ENCODE results near the gene MYH11.

MYH11 gene

DNA sequence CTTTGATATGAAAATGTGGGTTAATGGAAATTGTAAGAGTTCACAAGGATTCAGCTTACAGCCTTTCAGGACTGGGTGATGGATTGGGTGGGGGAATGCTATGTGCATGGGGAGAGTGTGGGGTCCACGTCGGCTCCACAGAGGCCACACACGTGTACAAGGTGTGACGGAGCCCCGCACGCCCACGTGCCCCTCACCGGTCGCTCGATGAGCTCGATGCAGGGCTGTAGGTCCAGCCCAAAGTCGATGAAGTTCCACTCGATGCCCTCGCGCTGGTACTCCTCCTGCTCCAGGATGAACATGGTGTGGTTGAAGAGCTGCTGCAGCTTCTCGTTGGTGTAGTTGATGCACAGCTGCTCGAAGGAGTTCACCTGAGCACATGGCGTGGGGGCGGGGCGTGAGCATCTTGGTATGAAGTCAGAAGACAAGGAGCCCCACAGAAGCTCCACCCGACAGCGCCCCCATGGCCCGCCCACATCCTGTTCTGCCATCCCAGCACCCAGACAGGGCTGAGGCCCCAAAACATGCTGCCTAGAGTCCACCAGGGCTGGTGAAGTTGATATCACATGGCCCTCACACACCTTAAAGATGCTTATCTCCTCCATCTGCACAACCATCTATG lies 99.1 kb downstream of the MYH11 start:
- Histone ChIP-seq H3K9me3 (ENCODE audit: insufficient read depth, low read depth, low read length) (no peaks in the 10 kb centered on the region), H3K4me1 (ENCODE audit: insufficient read depth, low read length) (no peaks in the 10 kb centered on the region), H3K36me3 (ENCODE audit: insufficient read depth, low read depth, low read length) (no peaks in the 10 kb centered on the region), H3K9ac (ENCODE audit: low read depth, low read length) (no peak overlapping the region), H3K27ac (ENCODE audit: low read length) (no peak overlapping the region), H3K4me3 (ENCODE audit: low read length) (no peak overlapping the region), H3K27me3 (ENCODE audit: insufficient read depth, low read length) (peaks cover 8% of the 10 kb centered on the region; the same call in 1 of the 2 replicates)

DNA sequence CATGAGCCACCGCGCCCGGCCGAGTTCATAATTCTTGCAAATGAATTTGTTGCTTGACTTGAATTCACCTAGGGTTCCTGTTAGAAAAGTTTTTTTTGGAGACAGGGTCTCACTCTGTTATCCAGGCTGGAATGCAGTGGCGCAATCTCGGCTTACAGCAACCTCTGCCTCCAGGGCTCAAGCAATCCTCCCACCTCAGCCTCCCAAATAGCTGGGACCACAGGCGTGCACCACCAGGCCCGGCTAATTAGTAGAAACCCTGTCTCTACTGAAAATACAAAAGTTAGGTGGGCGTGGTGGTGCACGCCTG lies 99.8 kb downstream of the MYH11 start:
- Histone ChIP-seq H3K9me3 (ENCODE audit: insufficient read depth, low read depth, low read length) (no peaks in the 10 kb centered on the region), H3K36me3 (ENCODE audit: insufficient read depth, low read depth, low read length) (no peaks in the 10 kb centered on the region), H3K4me1 (ENCODE audit: insufficient read depth, low read length) (no peaks in the 10 kb centered on the region), H3K27me3 (ENCODE audit: insufficient read depth, low read length) (peaks cover 8% of the 10 kb centered on the region; the same call in 1 of the 2 replicates), H3K4me3 (ENCODE audit: low read length) (no peak overlapping the region), H3K9ac (ENCODE audit: low read depth, low read length) (no peak overlapping the region), H3K27ac (ENCODE audit: low read length) (no peak overlapping the region)

DNA sequence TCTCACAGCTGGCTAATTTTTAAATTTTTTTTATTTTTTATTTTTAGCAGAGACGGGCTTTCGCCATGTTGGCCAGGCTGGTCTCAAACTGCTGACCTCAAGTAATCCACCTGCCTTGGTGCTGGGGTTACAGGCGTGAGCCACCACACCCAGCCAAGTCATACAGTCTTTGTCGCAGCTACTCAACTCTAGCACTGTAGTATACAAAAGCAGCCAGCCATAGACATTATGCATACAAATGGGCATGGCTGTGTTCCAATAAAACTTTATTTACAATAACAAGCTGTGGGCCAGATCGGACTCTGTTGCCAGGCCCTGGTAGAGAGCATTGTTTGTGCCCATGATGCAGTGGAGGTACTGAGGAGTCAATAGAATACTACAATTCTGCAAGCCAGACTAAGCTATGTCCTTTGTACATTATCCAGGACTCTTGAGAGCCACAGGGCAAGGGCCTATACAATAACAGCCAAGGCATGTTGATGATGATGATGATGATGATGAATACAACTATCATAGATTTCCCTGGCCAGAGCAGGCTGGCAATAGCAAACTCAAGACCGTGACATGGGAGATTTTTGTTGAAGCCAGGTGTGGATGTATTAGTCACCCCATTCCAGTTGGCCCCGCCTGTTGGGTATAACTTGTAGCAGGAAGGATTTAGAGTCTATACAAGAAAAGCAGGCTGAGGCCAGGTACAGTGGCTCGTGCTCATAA lies 101.8 kb downstream of the MYH11 start:
- Histone ChIP-seq H3K4me1 (ENCODE audit: insufficient read depth, low read length) (no peaks in the 10 kb centered on the region), H3K9ac (ENCODE audit: low read depth, low read length) (no peak overlapping the region), H3K27ac (ENCODE audit: low read length) (no peak overlapping the region), H3K36me3 (ENCODE audit: insufficient read depth, low read depth, low read length) (no peaks in the 10 kb centered on the region), H3K9me3 (ENCODE audit: insufficient read depth, low read depth, low read length) (no peaks in the 10 kb centered on the region), H3K4me3 (ENCODE audit: low read length) (no peak overlapping the region), H3K27me3 (ENCODE audit: insufficient read depth, low read length) (peaks cover 8% of the 10 kb centered on the region; the same call in 1 of the 2 replicates)

DNA sequence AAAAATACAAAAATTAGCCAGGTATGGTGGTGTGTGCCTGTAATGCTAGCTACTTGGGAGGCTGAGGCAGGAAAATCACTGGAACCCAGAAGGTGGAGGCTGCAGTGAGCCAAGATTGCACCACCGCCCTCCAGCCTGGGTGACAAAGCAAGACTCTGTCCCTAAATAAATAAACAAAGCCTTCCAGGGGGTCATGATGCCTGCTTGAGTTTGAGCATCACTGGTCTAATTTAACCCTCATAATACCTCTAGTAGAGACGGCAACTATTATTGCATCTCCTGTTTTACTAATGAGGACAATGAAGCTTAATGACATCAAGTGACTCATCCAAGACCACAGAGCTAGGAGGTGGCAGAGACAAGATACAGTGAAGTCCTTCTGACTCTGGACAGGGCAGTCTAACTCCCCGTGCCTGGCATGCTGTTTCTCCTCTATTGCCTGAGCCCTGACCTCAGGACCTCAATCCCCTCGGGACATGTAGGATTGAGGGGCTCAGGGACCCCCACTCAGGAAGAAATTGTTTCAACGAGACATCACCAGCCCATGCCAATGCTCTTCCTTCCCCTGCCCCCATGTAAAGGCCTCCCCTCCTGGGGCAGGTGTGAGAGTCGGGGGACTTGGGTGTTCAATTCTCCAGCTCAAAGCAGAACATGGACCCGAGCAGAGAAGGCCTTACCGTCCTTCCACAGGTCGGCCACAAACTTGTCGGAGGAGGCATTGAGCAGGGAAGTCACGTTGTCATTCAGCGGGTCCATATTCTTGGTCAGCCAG lies 103.9 kb downstream of the MYH11 start:
- no peak overlapping the region for H3K4me3 ChIP-seq (ENCODE audit: low read length)
- H3K27ac ChIP-seq (ENCODE audit: low read length): no peak overlapping the region
- H3K9me3 ChIP-seq (ENCODE audit: insufficient read depth, low read depth, low read length): no peaks in the 10 kb centered on the region
- H3K9ac ChIP-seq (ENCODE audit: low read depth, low read length): no peak overlapping the region
- H3K4me1 ChIP-seq (ENCODE audit: insufficient read depth, low read length): no peaks in the 10 kb centered on the region
- H3K36me3 ChIP-seq (ENCODE audit: insufficient read depth, low read depth, low read length): no peaks in the 10 kb centered on the region
- H3K27me3 ChIP-seq (ENCODE audit: insufficient read depth, low read length): peaks cover 8% of the 10 kb centered on the region; the same call in 1 of the 2 replicates

DNA sequence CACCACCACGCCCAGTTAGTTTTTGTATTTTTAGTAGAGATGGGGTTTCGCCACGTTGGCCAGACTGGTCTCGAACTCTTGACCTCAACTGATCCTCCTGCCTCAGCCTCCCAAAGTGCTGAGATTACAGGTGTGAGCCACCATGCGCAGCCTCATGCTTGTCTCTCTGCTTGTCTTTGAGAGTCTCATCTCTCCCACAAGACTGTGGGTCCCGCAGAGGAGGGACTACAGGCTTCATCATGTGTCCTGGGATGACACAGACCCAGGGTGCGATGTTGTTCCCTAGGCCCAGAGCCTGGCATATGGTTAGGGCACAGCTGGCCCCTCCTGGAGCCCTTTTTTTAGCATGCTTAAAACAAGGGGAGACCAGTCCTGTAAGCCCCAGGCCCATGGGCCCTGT lies 104.9 kb downstream of the MYH11 start:
- no peak overlapping the region for H3K9ac ChIP-seq (ENCODE audit: low read depth, low read length)
- no peaks in the 10 kb centered on the region for H3K36me3 ChIP-seq (ENCODE audit: insufficient read depth, low read depth, low read length)
- H3K4me3 ChIP-seq (ENCODE audit: low read length): no peak overlapping the region
- no peaks in the 10 kb centered on the region for H3K4me1 ChIP-seq (ENCODE audit: insufficient read depth, low read length)
- no peak overlapping the region for H3K27ac ChIP-seq (ENCODE audit: low read length)
- H3K27me3 ChIP-seq (ENCODE audit: insufficient read depth, low read length): no peaks in the 10 kb centered on the region; the same call in 1 of the 2 replicates
- H3K9me3 ChIP-seq (ENCODE audit: insufficient read depth, low read depth, low read length): no peaks in the 10 kb centered on the region

DNA sequence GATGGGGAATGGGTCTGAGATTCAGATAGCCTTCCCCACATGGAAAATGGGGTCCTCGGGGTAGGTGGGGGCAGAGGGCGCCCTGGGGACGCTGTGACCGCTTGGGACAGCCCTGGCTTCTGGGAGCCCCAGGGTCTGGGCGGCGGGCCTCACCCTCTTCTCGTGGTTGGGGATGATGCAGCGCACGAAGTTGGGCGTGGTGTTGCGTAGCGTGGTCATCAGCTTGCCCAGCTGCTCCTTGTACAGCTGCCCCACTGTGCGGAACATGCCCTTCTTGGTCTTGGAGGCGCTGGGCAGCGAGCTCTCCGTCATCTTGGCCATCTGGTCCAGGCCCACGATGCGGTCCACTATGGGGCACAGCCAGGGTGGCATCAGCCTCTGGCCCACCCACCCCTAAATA lies 106.8 kb downstream of the MYH11 start:
- no peaks in the 10 kb centered on the region for H3K36me3 ChIP-seq (ENCODE audit: insufficient read depth, low read depth, low read length)
- H3K9ac ChIP-seq (ENCODE audit: low read depth, low read length): no peak overlapping the region
- H3K4me3 ChIP-seq (ENCODE audit: low read length): no peak overlapping the region
- H3K9me3 ChIP-seq (ENCODE audit: insufficient read depth, low read depth, low read length): no peaks in the 10 kb centered on the region
- H3K27ac ChIP-seq (ENCODE audit: low read length): no peak overlapping the region
- H3K27me3 ChIP-seq (ENCODE audit: insufficient read depth, low read length): no peaks in the 10 kb centered on the region
- no peaks in the 10 kb centered on the region for H3K4me1 ChIP-seq (ENCODE audit: insufficient read depth, low read length)

DNA sequence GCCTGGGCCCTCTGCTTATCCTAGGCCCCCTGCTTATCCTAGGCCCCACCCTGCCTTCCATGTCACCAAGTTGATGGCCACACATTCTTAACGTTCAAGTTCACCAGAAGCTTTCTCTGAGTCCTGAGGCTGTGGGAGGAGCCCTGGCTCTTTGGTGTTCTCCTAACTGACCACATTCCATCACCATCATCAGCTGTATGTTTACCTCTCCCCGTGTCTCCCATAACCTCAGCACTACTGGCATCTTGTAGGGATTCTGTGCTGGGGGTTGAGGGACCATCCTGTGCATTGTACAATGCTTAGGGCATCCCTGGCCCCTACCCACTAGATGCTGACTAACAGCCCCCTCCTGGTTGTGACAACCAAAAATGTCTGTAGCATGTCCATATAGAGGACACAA lies 107.5 kb downstream of the MYH11 start:
- Histone ChIP-seq H3K36me3 (ENCODE audit: insufficient read depth, low read depth, low read length) (no peaks in the 10 kb centered on the region), H3K9me3 (ENCODE audit: insufficient read depth, low read depth, low read length) (no peaks in the 10 kb centered on the region), H3K4me3 (ENCODE audit: low read length) (no peak overlapping the region), H3K27me3 (ENCODE audit: insufficient read depth, low read length) (no peaks in the 10 kb centered on the region), H3K27ac (ENCODE audit: low read length) (no peak overlapping the region), H3K4me1 (ENCODE audit: insufficient read depth, low read length) (no peaks in the 10 kb centered on the region; the same call in 1 of the 2 replicates), H3K9ac (ENCODE audit: low read depth, low read length) (no peak overlapping the region)

DNA sequence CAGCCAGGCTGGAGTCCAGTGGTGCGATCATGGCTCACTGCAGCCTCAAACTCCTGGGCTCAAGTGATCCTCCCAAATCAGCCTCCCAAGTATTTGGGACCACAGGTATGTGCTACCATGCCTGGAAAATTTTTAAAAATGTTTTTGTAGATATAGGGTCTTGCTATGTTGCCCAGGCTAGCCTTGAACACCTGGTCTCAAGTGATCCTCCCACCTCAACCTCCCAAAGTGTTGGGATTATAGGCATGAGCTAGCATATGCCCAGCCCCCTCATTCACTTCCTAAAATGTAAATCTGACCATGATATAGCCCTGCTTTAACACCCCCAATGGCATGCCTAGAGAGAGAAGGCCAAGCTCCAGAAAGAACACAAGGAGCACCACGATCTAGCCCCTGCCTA lies 108.2 kb downstream of the MYH11 start:
- H3K36me3 ChIP-seq (ENCODE audit: insufficient read depth, low read depth, low read length): no peaks in the 10 kb centered on the region
- no peaks in the 10 kb centered on the region; the same call in 1 of the 2 replicates for H3K4me1 ChIP-seq (ENCODE audit: insufficient read depth, low read length)
- H3K9me3 ChIP-seq (ENCODE audit: insufficient read depth, low read depth, low read length): no peaks in the 10 kb centered on the region
- no peak overlapping the region for H3K27ac ChIP-seq (ENCODE audit: low read length)
- no peak overlapping the region for H3K4me3 ChIP-seq (ENCODE audit: low read length)
- H3K9ac ChIP-seq (ENCODE audit: low read depth, low read length): no peak overlapping the region
- no peaks in the 10 kb centered on the region for H3K27me3 ChIP-seq (ENCODE audit: insufficient read depth, low read length)

DNA sequence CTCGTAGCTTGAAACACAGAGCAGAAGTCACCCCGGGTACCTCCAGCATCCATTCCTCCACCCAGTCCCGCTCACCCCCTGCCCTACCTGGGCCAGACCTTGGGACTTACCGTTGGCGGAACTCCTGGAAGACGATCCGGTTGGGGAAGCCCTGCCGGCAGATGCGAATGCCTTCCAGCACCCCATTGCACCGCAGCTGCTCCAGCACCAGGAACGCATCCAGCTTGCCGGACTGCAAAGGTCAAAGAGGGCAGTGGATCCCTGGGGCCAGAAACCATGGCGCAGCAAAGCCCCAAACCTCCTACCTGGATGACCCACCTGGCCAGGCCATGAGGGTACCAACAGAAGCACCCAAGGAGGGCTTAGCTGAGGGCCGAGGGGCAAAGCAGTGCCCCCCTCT lies 108.9 kb downstream of the MYH11 start:
- no peak overlapping the region for H3K27ac ChIP-seq (ENCODE audit: low read length)
- H3K9me3 ChIP-seq (ENCODE audit: insufficient read depth, low read depth, low read length): no peaks in the 10 kb centered on the region
- H3K4me3 ChIP-seq (ENCODE audit: low read length): no peak overlapping the region
- no peak overlapping the region for H3K9ac ChIP-seq (ENCODE audit: low read depth, low read length)
- no peaks in the 10 kb centered on the region for H3K27me3 ChIP-seq (ENCODE audit: insufficient read depth, low read length)
- no peaks in the 10 kb centered on the region; the same call in 1 of the 2 replicates for H3K4me1 ChIP-seq (ENCODE audit: insufficient read depth, low read length)
- no peaks in the 10 kb centered on the region for H3K36me3 ChIP-seq (ENCODE audit: insufficient read depth, low read depth, low read length)

DNA sequence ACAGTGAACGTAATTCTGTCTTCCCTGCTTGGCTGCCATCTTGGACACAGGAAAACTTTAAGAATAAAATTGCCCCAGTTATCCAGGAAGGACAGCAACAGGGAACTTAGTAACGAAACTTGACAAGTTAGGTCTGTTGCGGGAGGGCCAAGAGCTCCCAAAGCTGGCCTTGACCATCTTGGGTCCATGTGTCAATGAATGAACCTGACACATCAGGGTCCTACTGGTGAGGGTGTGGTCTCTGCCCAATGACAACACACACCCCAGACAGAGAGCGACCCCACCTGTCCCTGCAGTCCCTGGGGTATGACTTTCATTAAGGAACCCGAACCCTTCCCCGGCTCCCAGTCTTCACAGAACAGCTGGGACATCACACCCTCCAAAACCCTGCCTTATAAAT lies 110.5 kb downstream of the MYH11 start:
- Histone ChIP-seq H3K4me1 (ENCODE audit: insufficient read depth, low read length) (no peaks in the 10 kb centered on the region; the same call in 1 of the 2 replicates), H3K9ac (ENCODE audit: low read depth, low read length) (no peak overlapping the region), H3K9me3 (ENCODE audit: insufficient read depth, low read depth, low read length) (no peaks in the 10 kb centered on the region), H3K27ac (ENCODE audit: low read length) (no peak overlapping the region), H3K27me3 (ENCODE audit: insufficient read depth, low read length) (no peaks in the 10 kb centered on the region), H3K36me3 (ENCODE audit: insufficient read depth, low read depth, low read length) (no peaks in the 10 kb centered on the region), H3K4me3 (ENCODE audit: low read length) (no peak overlapping the region)

DNA sequence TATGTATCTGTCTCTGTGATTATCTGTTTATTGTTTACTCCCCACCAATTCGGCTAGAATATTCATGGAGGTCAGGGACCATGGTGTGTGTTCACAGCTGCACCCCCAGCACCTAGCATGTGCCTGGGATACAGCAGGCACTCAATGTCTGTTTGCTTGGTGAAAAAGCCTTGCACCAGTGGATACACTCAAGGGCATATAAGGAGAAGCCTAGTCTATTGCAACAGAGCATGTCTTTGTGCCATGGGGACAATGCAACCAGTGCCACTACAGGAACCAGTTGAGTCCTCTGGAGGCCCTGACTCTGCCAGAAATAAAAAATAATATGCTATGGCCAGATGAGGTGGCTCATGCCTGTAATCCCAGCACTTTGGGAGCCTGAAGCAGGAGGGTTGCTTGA lies 113.2 kb downstream of the MYH11 start:
- Histone ChIP-seq H3K9ac (ENCODE audit: low read depth, low read length) (no peak overlapping the region), H3K27me3 (ENCODE audit: insufficient read depth, low read length) (no peaks in the 10 kb centered on the region), H3K36me3 (ENCODE audit: insufficient read depth, low read depth, low read length) (no peaks in the 10 kb centered on the region), H3K9me3 (ENCODE audit: insufficient read depth, low read depth, low read length) (no peaks in the 10 kb centered on the region), H3K27ac (ENCODE audit: low read length) (no peak overlapping the region), H3K4me1 (ENCODE audit: insufficient read depth, low read length) (no peaks in the 10 kb centered on the region; the same call in 1 of the 2 replicates), H3K4me3 (ENCODE audit: low read length) (no peak overlapping the region)

DNA sequence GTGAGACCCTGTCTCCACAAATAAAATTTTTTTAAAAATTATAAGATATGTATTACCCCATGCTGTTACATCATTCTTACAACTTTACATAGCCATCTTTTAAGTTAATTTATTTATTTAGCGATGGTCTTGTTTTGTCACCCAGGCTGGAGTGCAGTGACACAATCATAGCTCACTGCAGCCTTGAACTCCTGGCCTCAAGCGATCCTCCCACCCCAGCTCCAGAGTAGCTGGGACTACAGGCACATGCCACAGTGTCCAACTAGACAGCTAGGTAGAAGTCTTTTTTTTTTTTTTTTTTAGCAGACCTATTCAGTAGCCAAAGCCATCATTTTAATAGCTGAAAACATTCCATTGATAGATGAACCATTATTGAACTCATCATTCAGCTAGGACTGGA lies 114.1 kb downstream of the MYH11 start:
- Histone ChIP-seq H3K27me3 (ENCODE audit: insufficient read depth, low read length) (no peaks in the 10 kb centered on the region), H3K27ac (ENCODE audit: low read length) (no peak overlapping the region), H3K36me3 (ENCODE audit: insufficient read depth, low read depth, low read length) (no peaks in the 10 kb centered on the region), H3K9me3 (ENCODE audit: insufficient read depth, low read depth, low read length) (no peaks in the 10 kb centered on the region), H3K4me1 (ENCODE audit: insufficient read depth, low read length) (no peaks in the 10 kb centered on the region; the same call in 1 of the 2 replicates), H3K4me3 (ENCODE audit: low read length) (no peak overlapping the region), H3K9ac (ENCODE audit: low read depth, low read length) (no peak overlapping the region)

All from iPS-20b (cell line).